ENCODE data around the gene NR2F2.

Gene NR2F2

DNA sequence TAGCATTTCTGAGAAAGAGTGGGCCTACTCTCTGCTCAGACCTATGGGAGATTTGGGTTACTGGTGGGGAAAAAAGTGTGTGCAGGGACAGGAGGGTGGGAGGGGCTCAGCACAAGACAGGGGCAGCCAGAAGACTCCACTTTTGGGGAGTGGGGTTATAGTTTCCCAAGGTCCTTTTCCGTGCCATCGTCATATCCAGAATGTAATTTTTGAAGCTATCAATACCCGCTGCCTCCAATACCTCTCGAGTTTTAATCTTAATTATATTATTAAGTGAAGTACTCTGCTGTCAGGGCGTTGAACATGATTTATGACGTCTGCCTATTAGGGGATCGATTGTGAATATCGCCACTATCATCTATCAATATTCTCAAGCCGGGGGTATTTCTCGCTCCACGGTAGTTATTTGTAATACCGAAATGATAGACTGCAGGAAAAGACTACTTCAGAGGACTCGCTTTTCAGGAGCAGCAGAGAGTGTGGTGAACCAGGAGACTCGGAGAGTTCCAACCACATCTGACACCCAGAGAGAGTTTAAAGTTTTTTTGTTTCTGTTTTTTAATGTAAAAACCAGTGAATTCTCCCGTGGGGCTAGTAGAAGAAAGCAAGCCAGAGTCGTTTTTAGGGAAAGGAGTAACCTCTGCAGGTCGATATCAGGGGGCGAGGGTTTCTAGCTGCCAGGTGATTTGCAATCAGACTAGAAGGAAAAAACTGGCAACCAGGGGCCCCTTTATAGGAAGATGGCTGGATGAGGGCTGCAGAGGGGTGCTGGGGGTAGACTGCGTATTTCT is 20.6 kb downstream of the NR2F2 start:
- ChIA-PET POLR2A (no interaction called here), CTCF (interaction anchor here (7.5 kb wide), 1 partner anchor 8 kb away, joined by 127 read pairs; no protein-coding TSS in a partner anchor)
- TF ChIP-seq, protein P1, sequence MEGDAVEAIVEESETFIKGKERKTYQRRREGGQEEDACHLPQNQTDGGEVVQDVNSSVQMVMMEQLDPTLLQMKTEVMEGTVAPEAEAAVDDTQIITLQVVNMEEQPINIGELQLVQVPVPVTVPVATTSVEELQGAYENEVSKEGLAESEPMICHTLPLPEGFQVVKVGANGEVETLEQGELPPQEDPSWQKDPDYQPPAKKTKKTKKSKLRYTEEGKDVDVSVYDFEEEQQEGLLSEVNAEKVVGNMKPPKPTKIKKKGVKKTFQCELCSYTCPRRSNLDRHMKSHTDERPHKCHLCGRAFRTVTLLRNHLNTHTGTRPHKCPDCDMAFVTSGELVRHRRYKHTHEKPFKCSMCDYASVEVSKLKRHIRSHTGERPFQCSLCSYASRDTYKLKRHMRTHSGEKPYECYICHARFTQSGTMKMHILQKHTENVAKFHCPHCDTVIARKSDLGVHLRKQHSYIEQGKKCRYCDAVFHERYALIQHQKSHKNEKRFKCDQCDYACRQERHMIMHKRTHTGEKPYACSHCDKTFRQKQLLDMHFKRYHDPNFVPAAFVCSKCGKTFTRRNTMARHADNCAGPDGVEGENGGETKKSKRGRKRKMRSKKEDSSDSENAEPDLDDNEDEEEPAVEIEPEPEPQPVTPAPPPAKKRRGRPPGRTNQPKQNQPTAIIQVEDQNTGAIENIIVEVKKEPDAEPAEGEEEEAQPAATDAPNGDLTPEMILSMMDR (IDR thresholded peaks at IDR 0.05; ENCODE audit: insufficient read depth, low read length, missing control alignments), result no peak
- H3K4me3 ChIP-seq (ENCODE audit: low read depth, low read length), result no peak overlapping the region
- DNase-seq (ENCODE audit: low read depth, low spot score), result no peak

DNA sequence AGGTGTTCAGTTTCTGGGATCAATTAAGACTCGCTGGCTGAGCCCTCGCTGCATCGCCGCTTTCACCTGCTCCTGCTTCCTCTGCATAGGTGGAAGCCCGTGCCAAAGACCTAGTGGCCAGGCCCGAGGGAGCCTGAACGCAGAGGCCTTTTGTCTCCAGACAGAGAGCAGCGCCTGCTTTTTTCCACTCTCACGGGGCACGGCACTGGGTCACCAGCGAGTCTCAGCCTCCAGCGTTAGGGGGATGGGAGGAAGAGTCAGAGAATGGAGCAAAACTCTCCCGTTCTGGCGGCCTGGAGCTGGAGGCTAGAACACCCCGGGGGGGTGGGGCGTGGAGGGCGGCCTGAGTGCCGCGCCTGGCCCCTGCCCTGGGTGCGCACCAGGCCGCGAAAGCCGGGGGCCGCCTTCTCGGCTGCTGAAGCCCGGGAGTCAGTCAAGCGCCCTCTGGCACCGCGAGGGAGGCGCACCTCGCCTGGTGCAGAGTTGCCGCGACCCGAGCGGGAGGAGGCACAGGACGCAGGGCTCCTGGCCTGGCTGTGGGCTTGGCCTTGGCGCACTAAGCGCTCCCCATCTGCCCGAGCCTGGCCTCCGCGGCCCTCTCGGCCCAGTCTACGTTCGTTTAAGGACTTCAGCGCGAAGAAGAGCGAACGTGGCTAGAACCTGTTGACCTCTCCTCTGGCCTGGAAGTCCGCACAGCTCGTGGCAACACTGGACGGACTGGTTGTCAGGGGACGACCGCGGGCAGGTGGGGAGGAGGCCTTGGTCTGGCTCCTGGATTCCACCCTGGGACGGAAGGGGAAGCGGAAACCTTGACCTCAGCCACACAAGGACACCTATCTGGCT is 21.5 kb downstream of the NR2F2 start:
- POLR2A ChIA-PET, result no interaction called here
- no peak for DNase-seq (ENCODE audit: low read depth, low spot score)
- no peak overlapping the region for H3K4me3 ChIP-seq (ENCODE audit: low read depth, low read length)
- CTCF ChIA-PET, result interaction anchor here (7.5 kb wide), 1 partner anchor 9 kb away, joined by 127 read pairs; no protein-coding TSS in a partner anchor
- TF ChIP-seq, protein P1 (IDR thresholded peaks at IDR 0.05; ENCODE audit: insufficient read depth, low read length, missing control alignments), result no peak

DNA sequence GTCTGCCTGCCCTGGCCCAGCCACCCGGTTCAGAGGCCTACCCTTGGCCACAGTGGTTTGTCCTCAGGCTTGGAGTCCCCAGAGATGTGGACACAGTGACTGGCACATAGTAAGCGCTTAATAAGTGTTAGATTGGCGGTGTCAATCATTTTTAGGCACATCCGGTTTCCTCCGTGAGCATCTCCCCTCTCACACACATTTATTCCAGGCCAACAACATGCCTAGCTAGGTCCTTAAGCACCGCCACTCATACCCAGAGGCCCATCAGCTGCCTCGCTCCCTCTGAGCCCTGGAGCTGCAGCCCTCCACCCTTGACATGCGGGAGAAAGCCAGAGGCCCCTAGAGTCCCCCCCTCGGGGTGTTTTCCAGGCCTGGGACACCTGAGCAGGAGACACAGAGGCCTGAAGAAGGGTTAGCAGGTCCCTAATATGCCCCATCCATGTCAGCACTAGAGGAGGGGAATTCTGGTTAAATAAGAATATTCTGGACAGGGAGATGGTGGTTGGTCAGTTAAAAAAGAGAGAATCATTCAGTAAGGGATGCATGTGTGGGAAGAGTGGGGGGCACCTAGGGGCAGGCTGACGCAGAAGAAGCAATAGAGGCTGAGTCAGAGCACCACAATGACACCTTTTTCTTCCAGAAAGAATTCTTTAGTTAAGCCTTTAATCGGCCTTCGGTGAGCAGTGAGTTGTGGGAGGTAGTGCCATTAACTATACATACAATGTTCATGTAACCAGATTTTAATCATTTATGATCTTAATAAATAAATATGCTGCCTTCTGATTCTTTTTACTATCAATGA is 22.3 kb downstream of the NR2F2 start:
- ChIA-PET POLR2A (no interaction called here), CTCF (interaction anchor here (2.0 to 7.5 kb wide), 4 partner anchors 10 to 1093 kb away, joined by 10 to 127 read pairs (median 50); no protein-coding TSS in a partner anchor)

DNA sequence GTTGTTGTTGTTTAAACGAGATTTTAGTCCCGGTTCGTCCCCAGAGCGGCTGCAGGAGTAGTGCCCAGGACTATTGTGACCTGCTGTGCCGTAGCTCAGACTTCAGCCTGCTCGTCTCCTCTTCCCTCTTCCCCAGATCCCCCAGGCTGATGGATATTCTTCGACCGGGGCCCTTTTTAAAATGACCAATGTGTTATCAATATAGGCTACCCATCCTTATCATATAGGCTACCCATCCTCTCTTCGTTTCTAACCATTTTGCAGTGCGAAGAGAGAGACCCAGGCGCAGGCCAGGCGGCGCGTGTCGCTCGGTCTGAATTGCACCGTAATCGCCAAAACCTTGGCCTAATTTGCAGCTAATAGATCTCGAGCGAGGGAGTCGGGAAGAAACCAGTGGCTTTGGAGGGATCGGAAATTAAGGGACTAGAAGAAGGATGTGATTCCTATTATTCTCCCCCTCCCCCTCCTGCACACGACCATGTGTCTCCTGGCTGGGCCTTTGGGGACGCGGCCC is 23.0 kb downstream of the NR2F2 start:
- ChIA-PET CTCF (interaction anchor here (1.2 to 7.5 kb wide), 7 partner anchors 10 to 1094 kb away, joined by 3 to 127 read pairs (median 10); no protein-coding TSS in a partner anchor), POLR2A (interaction anchor here (1.0 kb wide), 1 partner anchor 18 kb away, joined by 3 read pairs; no protein-coding TSS in a partner anchor)
- TF ChIP-seq, protein P1 (IDR thresholded peaks at IDR 0.05; ENCODE audit: insufficient read depth, low read length, missing control alignments), result no peak
- no peak for DNase-seq (ENCODE audit: low read depth, low spot score)
- peak overlapping the region; percentile 62 for H3K4me3 ChIP-seq (ENCODE audit: low read depth, low read length)

More for the DNA sequence above, 22.3 kb downstream of the NR2F2 start:
- no peak for DNase-seq (ENCODE audit: low read depth, low spot score)
- TF ChIP-seq, protein P1 (IDR thresholded peaks at IDR 0.05; ENCODE audit: insufficient read depth, low read length, missing control alignments), result no peak
- H3K4me3 ChIP-seq (ENCODE audit: low read depth, low read length), result no peak overlapping the region

DNA sequence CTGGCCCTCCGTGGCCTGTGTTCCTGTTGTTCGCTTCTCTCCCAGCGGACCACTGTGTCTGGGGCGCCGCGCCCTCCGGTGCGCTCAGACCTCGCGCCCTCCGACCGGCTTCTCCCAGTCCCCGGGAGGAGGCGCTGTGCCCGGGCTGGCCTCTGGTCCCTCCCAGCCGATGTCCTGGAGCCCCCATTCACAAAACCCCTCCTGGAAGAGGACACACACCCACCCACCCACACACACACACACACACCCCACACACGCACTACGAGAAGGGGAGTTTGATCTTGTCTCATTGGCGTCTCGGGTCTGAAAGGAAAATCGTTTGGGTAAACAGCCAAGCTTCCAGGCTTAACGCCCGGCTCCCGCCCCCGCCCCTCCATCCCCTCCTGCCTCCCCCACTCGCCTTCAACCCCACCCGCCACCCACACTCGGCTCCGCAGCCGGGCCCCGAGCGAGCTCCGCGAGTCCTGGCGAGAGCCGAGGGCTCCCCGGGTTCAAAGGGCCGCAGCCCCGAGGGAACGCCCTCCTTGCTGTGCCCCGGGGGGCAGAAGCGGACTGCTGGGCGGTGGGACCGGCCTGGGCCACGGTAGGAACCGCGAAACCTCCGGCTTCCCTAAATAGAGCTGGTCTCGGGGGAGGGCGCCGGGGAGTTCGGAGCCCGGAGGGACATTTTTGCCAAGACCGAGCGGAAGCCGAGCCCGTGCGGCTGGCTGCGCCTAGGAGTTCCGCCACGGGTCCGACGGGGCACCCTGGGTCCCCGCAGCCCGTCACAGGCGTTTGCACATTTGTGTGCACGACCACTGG is 23.6 kb downstream of the NR2F2 start:
- H3K4me3 ChIP-seq (ENCODE audit: low read depth, low read length), result peak overlapping the region; percentile 62
- POLR2A ChIA-PET, result interaction anchor here (1.0 kb wide), 1 partner anchor 19 kb away, joined by 3 read pairs; no protein-coding TSS in a partner anchor
- DNase-seq (ENCODE audit: low read depth, low spot score), result no peak
- TF ChIP-seq, protein P1 (IDR thresholded peaks at IDR 0.05; ENCODE audit: insufficient read depth, low read length, missing control alignments), result peak; percentile 84
- CTCF ChIA-PET, result interaction anchor here (1.2 to 7.5 kb wide), 10 partner anchors 10 to 1094 kb away, joined by 3 to 127 read pairs (median 5); no protein-coding TSS in a partner anchor
